ENCODE data around the gene ELOB. TPM values are rescaled to one million over a fixed set of nuclear protein-coding genes. Genes with fewer than 3 reads are reported as not detected.
"Not testable (repeated sequence)": the region's sequence is repeated elsewhere in the genome, so short reads cannot be mapped to it uniquely, and the experiment has no call there.

Gene ELOB
- total RNA-seq, 2 donors from 2014 or later, result 218 to 224 TPM

DNA sequence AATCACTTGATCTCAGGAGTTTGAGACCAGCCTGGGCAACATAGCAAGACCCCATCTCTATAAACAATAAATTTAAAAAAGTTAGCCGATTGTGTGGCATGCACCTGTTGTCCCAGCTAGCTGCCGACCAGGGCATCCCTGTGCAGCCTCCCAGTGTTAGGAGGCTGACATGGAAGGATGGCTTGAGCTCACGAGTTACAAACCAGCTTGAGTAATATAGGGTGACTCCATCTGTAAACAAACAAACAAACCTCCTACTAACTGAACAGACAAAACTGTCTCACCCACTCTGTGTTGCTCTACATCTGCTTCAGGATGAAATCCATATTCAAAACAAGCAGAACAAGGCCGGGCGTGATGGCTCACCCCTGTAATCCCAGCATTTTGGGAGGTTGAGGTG, 50.2 kb downstream of the ELOB start:
- Mint-ChIP-seq H3K27ac (no peak overlapping the region), H3K9me3 (no peaks in the 10 kb centered on the region), H3K36me3 (no peaks in the 10 kb centered on the region)
- ATAC-seq (no peak), DNase-seq (ENCODE audit: low spot score in 2 of 2) (no peak)

DNA sequence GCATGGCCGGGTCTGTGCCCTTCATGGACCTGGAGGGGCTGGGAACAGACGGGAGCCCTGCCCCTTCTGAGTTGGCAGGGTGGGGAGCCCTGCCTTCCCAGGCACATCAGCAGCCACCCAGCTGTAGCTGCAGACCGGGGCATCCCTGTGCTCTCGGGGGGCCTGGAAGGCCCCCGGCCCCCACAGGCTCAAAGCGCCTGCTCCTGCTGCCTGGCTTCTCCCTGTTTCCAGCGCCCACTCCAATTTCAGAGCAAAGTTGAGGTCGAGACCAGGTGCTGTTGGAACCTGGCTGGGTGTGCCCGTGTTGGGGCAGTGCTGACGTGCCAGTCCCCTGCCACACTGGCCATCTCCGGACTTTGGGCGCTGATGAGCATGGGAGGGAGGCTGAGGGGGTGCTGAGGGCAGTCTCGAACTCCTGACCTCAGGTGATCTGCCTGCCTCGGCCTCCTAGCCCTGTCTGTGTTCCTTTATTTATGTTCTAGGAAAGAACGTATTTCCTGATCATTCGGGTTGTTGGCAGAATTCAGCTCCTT, 52.2 kb downstream of the ELOB start:
- H3K36me3 Mint-ChIP-seq, result no peaks in the 10 kb centered on the region
- H3K27ac Mint-ChIP-seq, result no peak overlapping the region
- ATAC-seq (no peak), DNase-seq (ENCODE audit: low spot score in 2 of 2) (no peak)
- H3K9me3 Mint-ChIP-seq, result no peaks in the 10 kb centered on the region

DNA sequence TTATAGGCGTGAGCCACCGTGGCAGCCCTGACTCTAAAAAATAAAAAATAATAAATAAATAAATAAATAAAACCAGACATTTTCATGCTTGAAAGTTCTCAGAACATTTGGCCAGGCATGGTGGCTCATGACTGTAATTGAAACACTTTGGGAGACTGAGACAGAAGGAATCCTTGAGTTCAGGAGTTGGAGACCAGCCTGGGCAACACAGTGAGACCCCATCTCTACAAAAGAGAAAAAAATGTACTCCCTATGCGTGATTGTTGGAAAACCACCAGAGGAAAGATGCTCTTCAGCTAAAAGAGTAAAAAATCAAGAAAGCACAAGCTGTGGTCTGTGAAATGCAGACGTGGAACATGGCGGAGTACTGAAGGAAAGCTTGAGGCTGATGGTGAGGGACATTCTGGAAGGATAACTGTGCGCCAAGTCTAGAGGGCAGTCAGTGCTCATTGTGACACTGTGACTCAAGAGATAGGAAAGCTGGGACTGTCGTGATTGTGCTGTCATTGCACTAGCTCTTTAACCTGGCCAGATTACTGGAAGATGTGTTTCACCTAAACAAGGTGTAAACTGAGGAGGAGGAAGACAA, 52.9 kb downstream of the ELOB start:
- H3K27ac Mint-ChIP-seq, result no peak overlapping the region
- DNase-seq (ENCODE audit: low spot score in 2 of 2) (no peak), ATAC-seq (no peak)
- no peaks in the 10 kb centered on the region for H3K9me3 Mint-ChIP-seq
- no peaks in the 10 kb centered on the region for H3K36me3 Mint-ChIP-seq

DNA sequence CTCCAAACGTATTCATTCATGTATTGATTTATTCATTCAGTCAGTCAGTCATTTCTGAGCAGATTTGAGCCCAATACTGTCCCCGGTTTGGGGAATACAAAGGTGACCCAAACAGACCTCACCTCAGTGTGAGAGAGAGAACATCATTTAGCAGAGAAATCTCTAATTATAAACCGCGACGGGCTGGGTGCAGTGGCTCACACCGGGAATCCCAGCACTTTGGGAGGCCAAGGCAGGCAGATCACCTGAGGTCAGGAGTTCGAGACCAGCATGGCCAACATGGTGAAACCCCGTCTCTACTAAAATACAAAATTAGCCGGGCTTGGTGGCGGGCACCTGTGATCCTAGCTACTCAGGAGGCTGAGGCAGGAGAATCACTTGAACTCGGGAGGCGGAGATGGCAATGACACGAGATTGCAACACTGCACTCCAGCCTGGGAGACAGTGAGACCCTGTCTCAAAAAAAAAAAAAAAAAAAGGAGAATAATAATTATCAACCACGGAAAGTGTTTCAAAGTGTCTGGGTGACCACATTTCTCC, 55.4 kb downstream of the ELOB start:
- not testable (repeated sequence) for H3K9me3 Mint-ChIP-seq; ATAC-seq; H3K36me3 Mint-ChIP-seq; DNase-seq (ENCODE audit: low spot score in 2 of 2)
- peak overlapping the region in 1 of 2 donors; percentile 86 for H3K27ac Mint-ChIP-seq

Other genes with a start within 250 kb of the ELOB start
- gene CEMP1, start 245.9 kb downstream of the ELOB start, total RNA-seq, result under 1 TPM in 1 of 2 donors, not detected in 1; 0.50 TPM
- 10 to 100 TPM; 36.5 to 57.6 TPM for gene PDPK1, start 239.3 kb downstream of the ELOB start, total RNA-seq
- 10 to 100 TPM; 27.8 to 46.9 TPM for gene KCTD5, start 94.8 kb downstream of the ELOB start, total RNA-seq
- gene PRSS27, start 57.1 kb downstream of the ELOB start, total RNA-seq, result 1 to 10 TPM; 1.3 to 3.2 TPM
- 100 to 1,000 TPM; 624 to 790 TPM for gene SRRM2, start 24.6 kb downstream of the ELOB start, total RNA-seq
- not detected for gene PRSS33, start 10.3 kb upstream of the ELOB start, total RNA-seq
- not detected for gene PRSS41, start 21.2 kb upstream of the ELOB start, total RNA-seq
- 1 to 10 TPM; 1.8 to 2.4 TPM for gene PRSS21, start 40.0 kb upstream of the ELOB start, total RNA-seq
- 1 to 10 TPM in 1 of 2 donors, under 1 TPM in 1; 0.48 to 1.4 TPM for gene ZG16B, start 53.0 kb upstream of the ELOB start, total RNA-seq
- gene PRSS22, start 80.9 kb upstream of the ELOB start, total RNA-seq, result under 1 TPM in 1 of 2 donors, not detected in 1; 0.34 TPM
- gene FLYWCH2, start 105.9 kb upstream of the ELOB start, total RNA-seq, result 10 to 100 TPM in 1 of 2 donors, 1 to 10 TPM in 1; 9.4 to 17.4 TPM
- 10 to 100 TPM; 28.8 to 55.4 TPM for gene FLYWCH1, start 134.7 kb upstream of the ELOB start, total RNA-seq
- not detected for gene KREMEN2, start 187.0 kb upstream of the ELOB start, total RNA-seq
- gene PAQR4, start 192.1 kb upstream of the ELOB start, total RNA-seq, result 10 to 100 TPM; 24.0 to 31.6 TPM
- 100 to 1,000 TPM; 125 to 193 TPM for gene PKMYT1, start 203.2 kb upstream of the ELOB start, total RNA-seq
- under 1 TPM in 1 of 2 donors, not detected in 1; 0.11 TPM for gene CLDN9, start 235.6 kb upstream of the ELOB start, total RNA-seq
- gene CLDN6, start 240.9 kb upstream of the ELOB start, total RNA-seq, result not detected
- gene TNFRSF12A, start 243.1 kb upstream of the ELOB start, total RNA-seq, result 10 to 100 TPM in 1 of 2 donors, 1 to 10 TPM in 1; 7.6 to 14.6 TPM
- gene HCFC1R1, start 246.7 kb upstream of the ELOB start, total RNA-seq, result 10 to 100 TPM; 40.9 to 47.3 TPM
- 10 to 100 TPM; 35.3 to 65.2 TPM for gene THOC6, start 246.8 kb upstream of the ELOB start, total RNA-seq

Data from activated naive CD4-positive, alpha-beta T cell treated with anti-CD3 and anti-CD28 coated beads, Interleukin-2, amount 50 U/mL, for 72 hours (primary cell).